A673 (cell line): Measurements from ENCODE around the gene SCEL. TPM values are rescaled to one million over a fixed set of nuclear protein-coding genes. Genes with fewer than 3 reads are reported as not detected.

Source experiments
- BruUV-seq: library from RNA; stranded (reverse); fragments of 400-500 nt; replicated peaks from 2 replicates; lab custom pipeline; 2021; lab: Mats Ljungman, UMichigan
- CTCF ChIA-PET: fragments of 300-600 bp; sonication (Branson Sonifier 250); formaldehyde crosslinking; loops from one replicate; lab custom pipeline; 2022; ENCODE audit warnings: antibody characterized with exemption; lab: Charles Lee
- POLR2A ChIA-PET: fragments of 300-600 bp; sonication (Branson Sonifier 250); formaldehyde crosslinking; loops from one replicate; lab custom pipeline; 2022; ENCODE audit warnings: antibody characterized with exemption; ENCODE audit not compliant: low non-redundant PET; lab: Charles Lee
- DNase-seq: peaks from one replicate; pipeline ENCODE4 v3.0.0-alpha.2; 2015; ENCODE audit warnings: low spot score
- H3K27ac ChIP-seq: fragments of 200-600 bp; sonication (generic); 2 replicates; pipeline ENCODE4 v1.5.1; 2016; ENCODE audit warnings: mixed run types, low read depth, mild to moderate bottlenecking, mixed read lengths, antibody characterized with exemption, low read length; ENCODE audit not compliant: poor library complexity, severe bottlenecking
- H3K27me3 ChIP-seq: fragments of 200-600 bp; sonication (generic); replicated peaks from 2 replicates; pipeline ENCODE4 v1.6.1; 2017; ENCODE audit warnings: mixed run types, low read depth, mild to moderate bottlenecking, mixed read lengths, antibody characterized with exemption, low read length; ENCODE audit not compliant: insufficient read depth, poor library complexity
- H3K36me3 ChIP-seq: fragments of 200-600 bp; sonication (generic); 2 replicates; pipeline ENCODE4 v1.6.1; 2016; ENCODE audit warnings: mixed run types, mild to moderate bottlenecking, mixed read lengths, antibody characterized with exemption, low read length; ENCODE audit not compliant: insufficient read depth, poor library complexity, severe bottlenecking
- H3K4me1 ChIP-seq: fragments of 200-600 bp; sonication (generic); 2 replicates; pipeline ENCODE4 v1.6.1; 2017; ENCODE audit warnings: mixed run types, mild to moderate bottlenecking, mixed read lengths, antibody characterized with exemption, low read length; ENCODE audit not compliant: insufficient read depth, poor library complexity, severe bottlenecking
- H3K4me3 ChIP-seq: fragments of 200-600 bp; sonication (generic); 2 replicates; pipeline ENCODE4 v1.5.1; 2016; ENCODE audit warnings: low read depth, mixed run types, mild to moderate bottlenecking, mixed read lengths, low read length; ENCODE audit not compliant: poor library complexity, severe bottlenecking
- H3K9me3 ChIP-seq: fragments of 200-600 bp; sonication (generic); 2 replicates; pipeline ENCODE4 v1.6.1; 2016; ENCODE audit warnings: mixed run types, low read depth, mild to moderate bottlenecking, mixed read lengths, antibody characterized with exemption, low read length; ENCODE audit not compliant: poor library complexity, severe bottlenecking
- CTCF ChIP-seq: fragments of 300-800, 200-600 bp; sonication (generic); conservative IDR thresholded peaks from 2 replicates; pipeline ENCODE4 v1.5.1; 2017; ENCODE audit warnings: low read depth, mild to moderate bottlenecking, antibody characterized with exemption, low read length, moderate library complexity, mixed read lengths
- EZH2 ChIP-seq: fragments of 200-600 bp; sonication (generic); IDR thresholded peaks from 2 replicates; pipeline ENCODE4 v1.6.1; 2017; ENCODE audit warnings: borderline replicate concordance, low read depth, mild to moderate bottlenecking, mixed read lengths, antibody characterized with exemption, low read length; ENCODE audit not compliant: poor library complexity, severe bottlenecking
- intact Hi-C: fragments of 100-400 bp; cut with micrococcal nuclease; formaldehyde crosslinking; loops from one replicate; pipeline ENCODE4 v1.10.0; 2022; ENCODE audit not compliant: unreplicated experiment
- total RNA-seq: library from RNA; stranded (reverse); gene quantifications from 2 replicates; pipeline ENCODE4 v1.2.3, GENCODE V29; 2021

The SCEL gene
- total RNA-seq, 1 experiment from 2014 or later = not detected

- TF ChIP-seq EZH2 (no peak), CTCF (no peak)
- CTCF ChIA-PET = interaction anchor here (1.2 kb wide), 1 partner anchor 9 kb away, joined by 3 read pairs; no protein-coding TSS in a partner anchor
Observed at GRCh38 chr13:77502104-77502720, 33.3 kb upstream of the SCEL start.

GRCh38 chr13:77503398-77503797 lies 32.1 kb upstream of the SCEL start:
- peaks cover 50% of the 10 kb centered on the region for H3K27me3 ChIP-seq
- H3K36me3 ChIP-seq = no peaks in the 10 kb centered on the region
- peaks cover 22% of the 10 kb centered on the region for H3K4me1 ChIP-seq
- intact Hi-C loops = no loop called here
- H3K9me3 ChIP-seq = no peaks in the 10 kb centered on the region
- ChIA-PET POLR2A (no interaction called here), CTCF (no interaction called here)
- no peak overlapping the region for H3K4me3 ChIP-seq
- no peak overlapping the region for H3K27ac ChIP-seq
- TF ChIP-seq EZH2 (no peak), CTCF (no peak)
- DNase-seq = no peak
- BruUV-seq = no TSS peak

More at GRCh38 chr13:77502104-77502720, 33.3 kb upstream of the SCEL start:
- BruUV-seq = no TSS peak
- Histone ChIP-seq H3K9me3 (no peaks in the 10 kb centered on the region), H3K36me3 (no peaks in the 10 kb centered on the region), H3K4me1 (peaks cover 13% of the 10 kb centered on the region), H3K27me3 (peaks cover 60% of the 10 kb centered on the region), H3K4me3 (no peak overlapping the region), H3K27ac (no peak overlapping the region)
- intact Hi-C loops = no loop called here
- POLR2A ChIA-PET = no interaction called here
- no peak for DNase-seq

- no peak overlapping the region for H3K27ac ChIP-seq
- H3K4me1 ChIP-seq = peaks cover 35% of the 10 kb centered on the region
- ChIA-PET POLR2A (no interaction called here), CTCF (interaction anchor here (0.7 to 1.0 kb wide), 3 partner anchors 28 to 525 kb away, joined by 3 read pairs; no protein-coding TSS in a partner anchor)
- no peaks in the 10 kb centered on the region for H3K36me3 ChIP-seq
- no TSS peak for BruUV-seq
- H3K27me3 ChIP-seq = peaks cover 16% of the 10 kb centered on the region
- no peak overlapping the region for H3K4me3 ChIP-seq
- TF ChIP-seq CTCF = peak; percentile 56
- TF ChIP-seq EZH2 = no peak
- peak; percentile 49 for DNase-seq
- H3K9me3 ChIP-seq = no peaks in the 10 kb centered on the region
- intact Hi-C loops = loop anchor here (5.0 kb wide), 1 partner anchor 480 kb away; the partner anchor contains the start of gene FBXL3
Observed at GRCh38 chr13:77506874-77507273, 28.6 kb upstream of the SCEL start.
